ENCODE measurements around the gene PCGF3.

PCGF3 gene

DNA sequence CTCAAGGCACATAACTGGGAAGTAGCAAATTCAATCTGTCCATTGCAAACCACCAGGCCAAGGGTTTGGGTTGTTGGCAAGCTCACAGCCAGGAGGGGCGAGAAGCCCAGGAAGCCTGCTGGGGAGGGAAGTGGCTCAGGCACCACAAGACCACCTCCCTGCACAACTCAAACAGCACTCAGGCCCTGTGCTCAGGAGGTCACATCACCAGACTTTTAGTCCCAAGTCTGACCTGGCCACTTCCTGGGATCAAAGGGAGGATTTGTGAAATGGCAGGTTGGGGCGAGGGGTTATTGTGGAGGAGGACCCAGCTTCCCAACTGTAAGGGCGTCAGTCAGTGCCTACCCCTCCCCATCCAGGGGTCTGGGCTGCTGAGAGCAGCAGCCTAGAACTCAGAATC lies 33.9 kb upstream of the PCGF3 start:
- DNase-seq (ENCODE audit: low spot score) = no peak
- TF ChIP-seq, protein P1, sequence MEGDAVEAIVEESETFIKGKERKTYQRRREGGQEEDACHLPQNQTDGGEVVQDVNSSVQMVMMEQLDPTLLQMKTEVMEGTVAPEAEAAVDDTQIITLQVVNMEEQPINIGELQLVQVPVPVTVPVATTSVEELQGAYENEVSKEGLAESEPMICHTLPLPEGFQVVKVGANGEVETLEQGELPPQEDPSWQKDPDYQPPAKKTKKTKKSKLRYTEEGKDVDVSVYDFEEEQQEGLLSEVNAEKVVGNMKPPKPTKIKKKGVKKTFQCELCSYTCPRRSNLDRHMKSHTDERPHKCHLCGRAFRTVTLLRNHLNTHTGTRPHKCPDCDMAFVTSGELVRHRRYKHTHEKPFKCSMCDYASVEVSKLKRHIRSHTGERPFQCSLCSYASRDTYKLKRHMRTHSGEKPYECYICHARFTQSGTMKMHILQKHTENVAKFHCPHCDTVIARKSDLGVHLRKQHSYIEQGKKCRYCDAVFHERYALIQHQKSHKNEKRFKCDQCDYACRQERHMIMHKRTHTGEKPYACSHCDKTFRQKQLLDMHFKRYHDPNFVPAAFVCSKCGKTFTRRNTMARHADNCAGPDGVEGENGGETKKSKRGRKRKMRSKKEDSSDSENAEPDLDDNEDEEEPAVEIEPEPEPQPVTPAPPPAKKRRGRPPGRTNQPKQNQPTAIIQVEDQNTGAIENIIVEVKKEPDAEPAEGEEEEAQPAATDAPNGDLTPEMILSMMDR (IDR thresholded peaks at IDR 0.05; ENCODE audit: extremely low read depth, insufficient read depth, missing control alignments) = no peak
- in situ Hi-C loops (cut with MboI; ENCODE audit: low pct_unique_long_range_greater_than_20kb, low sequenced_read_pairs, unreplicated experiment) = no loop called here

DNA sequence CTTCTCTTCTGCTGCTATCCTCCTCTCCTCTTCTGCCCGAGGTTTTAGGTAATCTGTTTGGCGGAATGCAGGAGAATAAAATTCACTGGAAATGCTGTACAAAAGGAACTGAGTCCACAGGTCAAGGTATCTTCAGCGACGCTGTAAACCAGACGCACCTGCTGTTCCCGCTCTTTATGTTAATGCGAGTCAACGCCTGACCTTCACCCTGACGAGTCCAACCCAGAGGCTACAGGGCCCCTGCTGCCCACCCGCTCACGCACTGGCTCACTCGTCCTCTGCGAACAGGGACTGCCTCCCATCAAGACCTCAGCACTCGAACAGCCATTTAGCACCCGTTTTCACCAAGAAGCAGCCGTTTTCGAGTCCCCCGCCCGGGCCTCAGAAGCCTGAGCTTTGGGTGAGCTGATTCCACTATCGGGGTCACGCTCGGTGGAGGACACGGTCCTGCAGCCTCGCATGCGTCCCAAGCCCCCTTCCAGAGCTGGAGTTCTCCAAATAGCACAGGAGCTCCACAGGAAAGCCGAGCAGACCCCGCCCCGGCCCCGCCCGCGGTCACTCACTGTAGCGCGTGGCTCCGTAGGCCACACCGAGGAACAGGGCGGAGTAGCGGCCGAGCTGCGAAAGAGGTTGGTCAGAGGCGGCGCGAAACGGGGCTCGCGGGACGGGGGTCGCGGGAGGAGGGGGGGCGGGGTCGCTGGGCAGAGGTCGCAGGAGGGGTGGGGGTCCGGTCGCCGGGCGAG lies 32.1 kb upstream of the PCGF3 start:
- DNase-seq (ENCODE audit: low spot score) = no peak
- TF ChIP-seq, protein P1 (IDR thresholded peaks at IDR 0.05; ENCODE audit: extremely low read depth, insufficient read depth, missing control alignments) = no peak
- in situ Hi-C loops (cut with MboI; ENCODE audit: low pct_unique_long_range_greater_than_20kb, low sequenced_read_pairs, unreplicated experiment) = no loop called here

DNA sequence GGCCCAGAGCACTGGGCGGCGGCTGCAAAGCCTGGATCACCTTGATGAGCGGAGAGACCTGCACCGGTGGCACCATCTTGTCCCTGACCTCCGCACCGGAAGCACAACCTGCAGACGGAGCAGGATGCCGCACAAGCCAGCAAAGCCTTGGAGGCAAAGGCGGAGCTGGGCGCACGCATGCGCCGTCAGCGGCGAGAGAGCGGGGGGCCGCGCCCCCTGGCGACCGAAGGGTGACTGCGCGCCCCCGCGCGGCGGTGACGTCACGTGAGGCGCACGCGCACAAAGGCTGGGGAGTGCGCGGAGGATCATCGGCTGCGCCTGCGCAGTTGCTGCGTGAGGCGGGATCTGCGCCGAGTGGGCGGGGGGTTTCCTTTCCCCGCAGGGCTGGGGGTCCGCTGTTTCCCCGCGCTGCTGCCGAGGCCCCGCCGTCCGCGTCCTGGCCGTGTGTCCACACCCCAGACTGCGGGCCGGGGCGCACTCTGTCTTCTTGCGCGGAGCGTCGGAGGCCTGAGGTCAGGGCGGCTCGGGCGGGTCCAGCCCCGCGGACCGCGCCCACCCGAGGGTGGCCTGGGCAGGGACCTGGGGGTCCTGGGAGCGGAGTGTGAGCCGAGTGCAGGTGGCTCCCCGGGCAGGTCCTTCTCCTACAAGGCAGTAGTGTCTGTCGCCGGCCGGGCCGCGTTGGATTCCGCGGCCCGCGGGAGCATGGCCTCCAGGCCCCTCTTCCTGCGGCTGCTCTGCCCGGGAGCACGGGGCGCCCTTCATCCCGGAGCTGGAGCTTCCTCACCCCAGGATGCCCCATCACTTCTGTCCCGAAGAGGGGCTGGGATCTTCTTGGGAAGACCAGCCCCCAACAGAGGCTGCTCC lies 31.2 kb upstream of the PCGF3 start, which contains the start of the genes ATP5ME and MYL5:
TSS of gene ATP5ME (minus strand) at position 105 of the 864 bp plus-strand sequence. CDS start at position 76, 29 bp downstream.
TSS of gene MYL5 (plus strand) at position 371 of the 864 bp plus-strand sequence. CDS start 3,485 bp downstream, outside the sequence.
- in situ Hi-C loops (cut with MboI; ENCODE audit: low pct_unique_long_range_greater_than_20kb, low sequenced_read_pairs, unreplicated experiment) = no loop called here
- TF ChIP-seq, protein P1 (IDR thresholded peaks at IDR 0.05; ENCODE audit: extremely low read depth, insufficient read depth, missing control alignments) = peak; percentile 98
- peak; percentile 100 for DNase-seq (ENCODE audit: low spot score)

- DNase-seq (ENCODE audit: low spot score) = no peak
- TF ChIP-seq, protein P1 (IDR thresholded peaks at IDR 0.05; ENCODE audit: extremely low read depth, insufficient read depth, missing control alignments) = no peak
- in situ Hi-C loops (cut with MboI; ENCODE audit: low pct_unique_long_range_greater_than_20kb, low sequenced_read_pairs, unreplicated experiment) = no loop called here
Measured at GRCh38 chr4:675036-675882, 30.4 kb upstream of the PCGF3 start.

- peak; percentile 84 for DNase-seq (ENCODE audit: low spot score)
- TF ChIP-seq, protein P1 (IDR thresholded peaks at IDR 0.05; ENCODE audit: extremely low read depth, insufficient read depth, missing control alignments) = no peak
- in situ Hi-C loops (cut with MboI; ENCODE audit: low pct_unique_long_range_greater_than_20kb, low sequenced_read_pairs, unreplicated experiment) = no loop called here
Measured at GRCh38 chr4:675980-676870, 29.4 kb upstream of the PCGF3 start.

All from GM13977 (cell line).